ENCODE data around the gene NPTX2.

The NPTX2 gene

GRCh38 chr7:98591926-98592325 is 25.2 kb upstream of the NPTX2 start:
- H3K4me3 ChIP-seq (ENCODE audit: low read length in 2 of 2) = no peak overlapping the region
- no peak overlapping the region for H3K27ac ChIP-seq (ENCODE audit: low read depth in 2 of 2, low read length in 2 of 2)
- H3K4me1 ChIP-seq (ENCODE audit: control insufficient read depth in 2 of 2, insufficient read depth in 2 of 2, low read length in 2 of 2) = no peaks in the 10 kb centered on the region
- H3K36me3 ChIP-seq (ENCODE audit: control insufficient read depth in 2 of 2, insufficient read depth in 2 of 2, low read length in 2 of 2) = no peaks in the 10 kb centered on the region
- H3K27me3 ChIP-seq (ENCODE audit: control insufficient read depth in 2 of 2, insufficient read depth in 2 of 2, low read length in 2 of 2) = peaks cover 0 to 3% of the 10 kb centered on the region in 2 donors
- no peaks in the 10 kb centered on the region for H3K9me3 ChIP-seq (ENCODE audit: control insufficient read depth in 2 of 2, low read length in 2 of 2)
- no peak overlapping the region for H3K9ac ChIP-seq (ENCODE audit: low read depth in 1 of 2, low read length in 2 of 2)

- H3K4me3 ChIP-seq (ENCODE audit: low read length in 2 of 2) = no peak overlapping the region
- H3K4me1 ChIP-seq (ENCODE audit: control insufficient read depth in 2 of 2, insufficient read depth in 2 of 2, low read length in 2 of 2) = no peaks in the 10 kb centered on the region
- H3K36me3 ChIP-seq (ENCODE audit: control insufficient read depth in 2 of 2, insufficient read depth in 2 of 2, low read length in 2 of 2) = no peaks in the 10 kb centered on the region
- H3K27me3 ChIP-seq (ENCODE audit: control insufficient read depth in 2 of 2, insufficient read depth in 2 of 2, low read length in 2 of 2) = peaks cover 0 to 3% of the 10 kb centered on the region in 2 donors
- no peaks in the 10 kb centered on the region for H3K9me3 ChIP-seq (ENCODE audit: control insufficient read depth in 2 of 2, low read length in 2 of 2)
- no peak overlapping the region for H3K27ac ChIP-seq (ENCODE audit: low read depth in 2 of 2, low read length in 2 of 2)
- no peak overlapping the region for H3K9ac ChIP-seq (ENCODE audit: low read depth in 1 of 2, low read length in 2 of 2)
Observed at GRCh38 chr7:98594348-98594747, 22.7 kb upstream of the NPTX2 start.

GRCh38 chr7:98594787-98595186 is 22.3 kb upstream of the NPTX2 start:
- no peak overlapping the region for H3K27ac ChIP-seq (ENCODE audit: low read depth in 2 of 2, low read length in 2 of 2)
- H3K9ac ChIP-seq (ENCODE audit: low read depth in 1 of 2, low read length in 2 of 2) = no peak overlapping the region
- H3K27me3 ChIP-seq (ENCODE audit: control insufficient read depth in 2 of 2, insufficient read depth in 2 of 2, low read length in 2 of 2) = peaks cover 0 to 3% of the 10 kb centered on the region in 2 donors
- no peaks in the 10 kb centered on the region for H3K36me3 ChIP-seq (ENCODE audit: control insufficient read depth in 2 of 2, insufficient read depth in 2 of 2, low read length in 2 of 2)
- H3K4me3 ChIP-seq (ENCODE audit: low read length in 2 of 2) = no peak overlapping the region
- no peaks in the 10 kb centered on the region for H3K4me1 ChIP-seq (ENCODE audit: control insufficient read depth in 2 of 2, insufficient read depth in 2 of 2, low read length in 2 of 2)
- no peaks in the 10 kb centered on the region for H3K9me3 ChIP-seq (ENCODE audit: control insufficient read depth in 2 of 2, low read length in 2 of 2)

GRCh38 chr7:98598846-98599615 is 18.1 kb upstream of the NPTX2 start:
- Histone ChIP-seq H3K4me3 (ENCODE audit: low read length in 2 of 2) (no peak overlapping the region), H3K27ac (ENCODE audit: low read depth in 2 of 2, low read length in 2 of 2) (peak overlapping the region; percentile 37 to 56), H3K9ac (ENCODE audit: low read depth in 1 of 2, low read length in 2 of 2) (no peak overlapping the region), H3K36me3 (ENCODE audit: control insufficient read depth in 2 of 2, insufficient read depth in 2 of 2, low read length in 2 of 2) (no peaks in the 10 kb centered on the region), H3K9me3 (ENCODE audit: control insufficient read depth in 2 of 2, low read length in 2 of 2) (no peaks in the 10 kb centered on the region), H3K27me3 (ENCODE audit: control insufficient read depth in 2 of 2, insufficient read depth in 2 of 2, low read length in 2 of 2) (no peaks in the 10 kb centered on the region), H3K4me1 (ENCODE audit: control insufficient read depth in 2 of 2, insufficient read depth in 2 of 2, low read length in 2 of 2) (peaks cover 0 to 12% of the 10 kb centered on the region in 2 donors)

GRCh38 chr7:98599886-98600285 is 17.2 kb upstream of the NPTX2 start:
- no peak overlapping the region for H3K27ac ChIP-seq (ENCODE audit: low read depth in 2 of 2, low read length in 2 of 2)
- H3K9ac ChIP-seq (ENCODE audit: low read depth in 1 of 2, low read length in 2 of 2) = no peak overlapping the region
- H3K4me1 ChIP-seq (ENCODE audit: control insufficient read depth in 2 of 2, insufficient read depth in 2 of 2, low read length in 2 of 2) = peaks cover 0 to 12% of the 10 kb centered on the region in 2 donors
- H3K4me3 ChIP-seq (ENCODE audit: low read length in 2 of 2) = no peak overlapping the region
- no peaks in the 10 kb centered on the region for H3K36me3 ChIP-seq (ENCODE audit: control insufficient read depth in 2 of 2, insufficient read depth in 2 of 2, low read length in 2 of 2)
- H3K27me3 ChIP-seq (ENCODE audit: control insufficient read depth in 2 of 2, insufficient read depth in 2 of 2, low read length in 2 of 2) = no peaks in the 10 kb centered on the region
- H3K9me3 ChIP-seq (ENCODE audit: control insufficient read depth in 2 of 2, low read length in 2 of 2) = no peaks in the 10 kb centered on the region

- Histone ChIP-seq H3K27ac (ENCODE audit: low read depth in 2 of 2, low read length in 2 of 2) (peak overlapping the region; percentile 61 to 65), H3K9ac (ENCODE audit: low read depth in 1 of 2, low read length in 2 of 2) (no peak overlapping the region), H3K9me3 (ENCODE audit: control insufficient read depth in 2 of 2, low read length in 2 of 2) (no peaks in the 10 kb centered on the region), H3K36me3 (ENCODE audit: control insufficient read depth in 2 of 2, insufficient read depth in 2 of 2, low read length in 2 of 2) (no peaks in the 10 kb centered on the region), H3K4me3 (ENCODE audit: low read length in 2 of 2) (no peak overlapping the region), H3K4me1 (ENCODE audit: control insufficient read depth in 2 of 2, insufficient read depth in 2 of 2, low read length in 2 of 2) (peaks cover 0 to 12% of the 10 kb centered on the region in 2 donors), H3K27me3 (ENCODE audit: control insufficient read depth in 2 of 2, insufficient read depth in 2 of 2, low read length in 2 of 2) (no peaks in the 10 kb centered on the region)
Observed at GRCh38 chr7:98602755-98603398, 14.2 kb upstream of the NPTX2 start.

GRCh38 chr7:98603399-98603788 is 13.7 kb upstream of the NPTX2 start:
- no peaks in the 10 kb centered on the region for H3K36me3 ChIP-seq (ENCODE audit: control insufficient read depth in 2 of 2, insufficient read depth in 2 of 2, low read length in 2 of 2)
- H3K27me3 ChIP-seq (ENCODE audit: control insufficient read depth in 2 of 2, insufficient read depth in 2 of 2, low read length in 2 of 2) = no peaks in the 10 kb centered on the region
- H3K4me3 ChIP-seq (ENCODE audit: low read length in 2 of 2) = no peak overlapping the region
- peak overlapping the region; percentile 60 to 65 for H3K27ac ChIP-seq (ENCODE audit: low read depth in 2 of 2, low read length in 2 of 2)
- H3K9me3 ChIP-seq (ENCODE audit: control insufficient read depth in 2 of 2, low read length in 2 of 2) = no peaks in the 10 kb centered on the region
- no peak overlapping the region for H3K9ac ChIP-seq (ENCODE audit: low read depth in 1 of 2, low read length in 2 of 2)
- H3K4me1 ChIP-seq (ENCODE audit: control insufficient read depth in 2 of 2, insufficient read depth in 2 of 2, low read length in 2 of 2) = peaks cover 0 to 12% of the 10 kb centered on the region in 2 donors

- no peaks in the 10 kb centered on the region for H3K36me3 ChIP-seq (ENCODE audit: control insufficient read depth in 2 of 2, insufficient read depth in 2 of 2, low read length in 2 of 2)
- H3K4me3 ChIP-seq (ENCODE audit: low read length in 2 of 2) = no peak overlapping the region
- peaks cover 7 to 18% of the 10 kb centered on the region in 2 donors for H3K27me3 ChIP-seq (ENCODE audit: control insufficient read depth in 2 of 2, insufficient read depth in 2 of 2, low read length in 2 of 2)
- H3K27ac ChIP-seq (ENCODE audit: low read depth in 2 of 2, low read length in 2 of 2) = no peak overlapping the region
- H3K9ac ChIP-seq (ENCODE audit: low read depth in 1 of 2, low read length in 2 of 2) = no peak overlapping the region
- no peaks in the 10 kb centered on the region for H3K9me3 ChIP-seq (ENCODE audit: control insufficient read depth in 2 of 2, low read length in 2 of 2)
- H3K4me1 ChIP-seq (ENCODE audit: control insufficient read depth in 2 of 2, insufficient read depth in 2 of 2, low read length in 2 of 2) = no peaks in the 10 kb centered on the region
Observed at GRCh38 chr7:98613601-98614425, 3.3 kb upstream of the NPTX2 start.

GRCh38 chr7:98616381-98617050 is 569 bp upstream of the NPTX2 start:
- H3K4me3 ChIP-seq (ENCODE audit: low read length in 2 of 2) = no peak overlapping the region
- no peak overlapping the region for H3K9ac ChIP-seq (ENCODE audit: low read depth in 1 of 2, low read length in 2 of 2)
- H3K36me3 ChIP-seq (ENCODE audit: control insufficient read depth in 2 of 2, insufficient read depth in 2 of 2, low read length in 2 of 2) = no peaks in the 10 kb centered on the region
- no peaks in the 10 kb centered on the region for H3K4me1 ChIP-seq (ENCODE audit: control insufficient read depth in 2 of 2, insufficient read depth in 2 of 2, low read length in 2 of 2)
- no peak overlapping the region for H3K27ac ChIP-seq (ENCODE audit: low read depth in 2 of 2, low read length in 2 of 2)
- no peaks in the 10 kb centered on the region for H3K9me3 ChIP-seq (ENCODE audit: control insufficient read depth in 2 of 2, low read length in 2 of 2)
- H3K27me3 ChIP-seq (ENCODE audit: control insufficient read depth in 2 of 2, insufficient read depth in 2 of 2, low read length in 2 of 2) = peaks cover 21 to 34% of the 10 kb centered on the region in 2 donors
